Activated CD4-positive, alpha-beta memory T cell treated with anti-CD3 and anti-CD28 coated beads, Interleukin-2, amount 10 ng/mL, durations not matched to agents 7 days and 5 days (primary cell): ENCODE data around the gene SPINK14. TPM values are rescaled to one million over a fixed set of nuclear protein-coding genes. Genes with fewer than 3 reads are reported as not detected.

Experiments
- CTCF ChIA-PET: fragments of 350-600 bp; sonication (Branson Sonifier 250); formaldehyde crosslinking; loops from one replicate; lab custom pipeline; 2021; ENCODE audit warnings: antibody characterized with exemption, inconsistent platforms; lab: Charles Lee
- POLR2A ChIA-PET: fragments of 350-600 bp; sonication (Branson Sonifier 250); formaldehyde crosslinking; loops from one replicate; lab custom pipeline; 2021; ENCODE audit warnings: antibody characterized with exemption; lab: Charles Lee
- DNase-seq: peaks from one replicate; pipeline ENCODE4 v3.0.0-alpha.2; 2020
- H3K27ac Mint-ChIP-seq: one replicate; pipeline ENCODE4 v1.8.0; 2021; ENCODE audit warnings: mild to moderate bottlenecking, mixed read lengths
- H3K27me3 Mint-ChIP-seq: one replicate; pipeline ENCODE4 v1.8.0; 2021; ENCODE audit warnings: mixed read lengths
- H3K36me3 Mint-ChIP-seq: one replicate; pipeline ENCODE4 v1.8.0; 2021; ENCODE audit warnings: low read depth, mixed read lengths
- H3K4me1 Mint-ChIP-seq: one replicate; pipeline ENCODE4 v1.8.0; 2021; ENCODE audit warnings: mixed read lengths
- H3K4me3 Mint-ChIP-seq: one replicate; pipeline ENCODE4 v1.8.0; 2021; ENCODE audit warnings: mild to moderate bottlenecking, mixed read lengths
- H3K9me3 Mint-ChIP-seq: one replicate; pipeline ENCODE4 v1.8.0; 2021; ENCODE audit warnings: mixed read lengths
- total RNA-seq, 2 experiments: library from RNA; stranded (reverse); gene quantifications; one replicate each; pipeline ENCODE4 v1.2.3, GENCODE V29; 2021

Gene SPINK14
- total RNA-seq, 2 experiments from 2014 or later: not detected

DNA sequence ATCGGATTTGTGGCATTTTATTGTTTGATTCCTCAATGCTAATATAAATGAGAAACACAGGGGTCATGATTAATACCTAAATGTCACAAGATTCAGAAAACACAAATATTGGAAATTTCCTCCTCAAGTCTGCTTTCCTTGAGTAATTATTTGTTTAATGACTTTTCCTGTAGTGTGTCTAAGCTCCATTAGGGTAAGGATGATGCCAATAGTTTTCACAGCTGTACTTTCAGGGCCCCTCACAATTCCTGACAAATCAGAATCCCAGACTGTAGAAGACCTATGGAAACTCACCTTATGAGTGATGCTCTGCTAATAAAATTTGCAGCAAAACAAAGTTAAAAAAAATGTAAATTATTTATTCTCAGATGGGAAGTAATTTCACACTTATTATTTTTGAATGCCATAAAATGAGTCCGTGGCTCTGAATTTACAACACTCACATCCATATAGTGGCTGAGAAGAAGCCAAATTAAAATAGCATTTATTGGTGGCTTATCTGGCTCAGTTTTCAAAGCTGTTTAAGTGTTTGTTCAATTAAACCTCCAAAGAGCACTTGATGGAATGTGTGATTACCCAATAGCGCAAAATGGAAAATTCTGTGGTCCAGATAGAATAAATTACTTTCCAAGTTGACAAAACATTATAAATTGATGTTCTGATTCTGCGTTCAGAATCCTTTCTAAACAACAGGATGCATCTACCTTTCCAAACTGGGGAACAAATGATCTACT lies 1.6 kb upstream of the SPINK14 start:
- Mint-ChIP-seq H3K36me3 (no peaks in the 10 kb centered on the region), H3K27ac (no peak overlapping the region), H3K4me3 (no peak overlapping the region), H3K27me3 (peaks cover 5% of the 10 kb centered on the region), H3K4me1 (no peaks in the 10 kb centered on the region), H3K9me3 (no peaks in the 10 kb centered on the region)
- no peak for DNase-seq
- CTCF ChIA-PET: no interaction called here
- POLR2A ChIA-PET: no interaction called here

DNA sequence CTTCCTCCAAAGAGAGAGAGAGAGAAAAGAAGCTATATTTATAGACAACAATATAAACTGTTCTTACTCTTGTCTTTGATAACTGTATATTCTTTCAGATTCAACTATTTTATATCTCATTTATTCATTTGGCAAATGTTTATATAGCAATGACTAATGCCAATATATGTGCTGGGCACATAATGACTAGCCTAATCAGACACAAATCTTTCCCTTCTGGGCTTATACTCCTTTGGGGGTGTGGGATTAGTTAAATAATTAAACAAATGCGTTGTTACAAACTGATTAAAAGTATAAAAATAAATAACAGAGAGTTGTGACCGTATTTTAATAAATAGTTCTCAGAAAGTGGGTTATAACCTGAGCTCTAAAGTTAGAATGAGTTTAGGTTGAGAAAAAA lies 4.0 kb downstream of the SPINK14 start:
- Mint-ChIP-seq H3K27ac (no peak overlapping the region), H3K36me3 (no peaks in the 10 kb centered on the region), H3K4me1 (no peaks in the 10 kb centered on the region), H3K9me3 (no peaks in the 10 kb centered on the region), H3K27me3 (peaks cover 11% of the 10 kb centered on the region), H3K4me3 (no peak overlapping the region)
- CTCF ChIA-PET: no interaction called here
- DNase-seq: no peak
- POLR2A ChIA-PET: no interaction called here

- DNase-seq: no peak
- H3K27ac Mint-ChIP-seq: no peak overlapping the region
- no peaks in the 10 kb centered on the region for H3K9me3 Mint-ChIP-seq
- POLR2A ChIA-PET: no interaction called here
- CTCF ChIA-PET: no interaction called here
- H3K4me1 Mint-ChIP-seq: no peaks in the 10 kb centered on the region
- no peaks in the 10 kb centered on the region for H3K36me3 Mint-ChIP-seq
- no peak overlapping the region for H3K4me3 Mint-ChIP-seq
- peaks cover 14% of the 10 kb centered on the region for H3K27me3 Mint-ChIP-seq
These were observed 8.1 kb downstream of the SPINK14 start for GRCh38 chr5:148176480-148176879.

DNA sequence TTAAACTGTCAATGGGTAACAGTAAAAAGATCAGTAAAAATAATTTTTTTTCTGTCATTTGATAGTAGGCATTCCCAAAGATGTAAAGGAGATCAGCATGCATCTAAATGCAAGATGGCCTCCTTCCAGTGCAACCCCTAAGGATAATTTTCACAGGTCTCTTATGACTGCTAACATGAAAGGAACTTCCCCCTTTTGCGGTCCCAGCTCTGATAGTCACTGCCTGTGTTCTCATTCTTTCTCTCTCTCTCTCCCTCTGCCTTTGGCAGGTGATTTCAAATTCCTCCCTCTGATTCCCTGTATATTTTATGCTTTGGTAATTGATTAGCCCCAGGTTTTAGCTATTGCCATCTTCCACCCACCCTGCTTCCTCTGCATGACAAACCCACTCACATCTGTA lies 8.9 kb downstream of the SPINK14 start:
- ChIA-PET CTCF (no interaction called here), POLR2A (no interaction called here)
- H3K4me3 Mint-ChIP-seq: no peak overlapping the region
- peaks cover 14% of the 10 kb centered on the region for H3K27me3 Mint-ChIP-seq
- H3K4me1 Mint-ChIP-seq: no peaks in the 10 kb centered on the region
- H3K36me3 Mint-ChIP-seq: no peaks in the 10 kb centered on the region
- H3K9me3 Mint-ChIP-seq: no peaks in the 10 kb centered on the region
- DNase-seq: no peak
- no peak overlapping the region for H3K27ac Mint-ChIP-seq

DNA sequence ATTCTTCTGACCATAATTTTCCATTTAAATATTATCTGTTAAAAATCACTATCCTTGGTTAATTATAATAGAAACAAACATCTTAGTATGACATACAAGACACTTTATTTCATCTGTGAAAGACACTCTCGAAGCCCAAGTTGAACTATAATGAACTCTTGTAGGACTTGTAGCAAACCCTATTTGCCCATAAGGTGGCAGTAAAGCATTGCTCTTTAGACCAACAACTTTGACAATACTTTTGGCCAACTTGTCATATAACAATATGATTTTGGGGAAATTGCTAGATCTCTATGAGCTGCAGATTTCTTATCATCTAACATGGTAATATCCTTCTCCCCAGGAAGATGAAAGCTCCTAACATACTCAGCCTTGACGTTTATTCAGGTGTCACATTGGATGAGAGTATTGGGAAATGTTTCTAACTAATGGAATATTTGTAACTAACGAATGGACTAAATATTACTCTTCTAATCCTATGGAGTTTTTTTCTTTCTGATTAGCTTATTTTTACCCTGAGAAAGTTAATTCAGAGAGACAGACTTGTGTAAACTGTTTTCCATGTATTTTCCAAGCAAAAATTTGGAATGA lies 11.0 kb downstream of the SPINK14 start:
- Mint-ChIP-seq H3K27me3 (peaks cover 10% of the 10 kb centered on the region), H3K4me3 (no peak overlapping the region), H3K9me3 (no peaks in the 10 kb centered on the region), H3K36me3 (no peaks in the 10 kb centered on the region), H3K4me1 (no peaks in the 10 kb centered on the region), H3K27ac (no peak overlapping the region)
- ChIA-PET CTCF (interaction anchor here (1.5 to 3.1 kb wide), 3 partner anchors 193 to 552 kb away, joined by 4 to 22 read pairs (median 8); no protein-coding TSS in a partner anchor), POLR2A (no interaction called here)
- DNase-seq: no peak

- Mint-ChIP-seq H3K27me3 (peaks cover 6% of the 10 kb centered on the region), H3K9me3 (no peaks in the 10 kb centered on the region), H3K4me1 (peaks cover 9% of the 10 kb centered on the region), H3K27ac (no peak overlapping the region), H3K36me3 (no peaks in the 10 kb centered on the region), H3K4me3 (no peak overlapping the region)
- CTCF ChIA-PET: interaction anchor here (0.6 to 1.4 kb wide), 2 partner anchors 43 to 544 kb away, joined by 3 to 5 read pairs; no protein-coding TSS in a partner anchor
- DNase-seq: no peak
- POLR2A ChIA-PET: no interaction called here
These were observed 18.1 kb downstream of the SPINK14 start for GRCh38 chr5:148186248-148187003.

GRCh38 chr5:148191010-148191409 lies 22.7 kb downstream of the SPINK14 start:
- H3K27me3 Mint-ChIP-seq: peaks cover 6% of the 10 kb centered on the region
- DNase-seq: no peak
- no peaks in the 10 kb centered on the region for H3K36me3 Mint-ChIP-seq
- H3K4me3 Mint-ChIP-seq: no peak overlapping the region
- H3K27ac Mint-ChIP-seq: no peak overlapping the region
- CTCF ChIA-PET: no interaction called here
- H3K4me1 Mint-ChIP-seq: peaks cover 5% of the 10 kb centered on the region
- POLR2A ChIA-PET: no interaction called here
- no peaks in the 10 kb centered on the region for H3K9me3 Mint-ChIP-seq

DNA sequence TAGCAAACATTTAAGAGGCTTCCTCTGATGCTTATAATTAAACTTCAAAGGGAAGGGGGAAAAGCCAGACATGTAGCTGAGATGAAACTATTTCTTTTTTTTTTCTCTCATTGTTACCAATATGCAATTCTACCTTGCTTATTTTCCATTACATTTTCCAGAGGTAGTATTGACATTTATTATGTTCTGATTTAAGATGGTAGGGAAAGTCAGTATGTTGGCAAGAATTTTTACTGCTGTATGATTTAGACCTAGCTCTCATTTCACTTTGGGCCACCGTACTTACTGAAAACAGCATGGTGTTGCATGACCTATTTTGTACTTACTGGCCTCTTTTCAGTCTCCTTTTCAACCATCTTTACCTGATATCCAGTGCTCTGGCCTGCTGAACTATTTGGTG lies 24.9 kb downstream of the SPINK14 start:
- H3K4me1 Mint-ChIP-seq: no peaks in the 10 kb centered on the region
- CTCF ChIA-PET: no interaction called here
- H3K4me3 Mint-ChIP-seq: no peak overlapping the region

GRCh38 chr5:148201151-148201550 lies 32.8 kb downstream of the SPINK14 start:
- H3K4me3 Mint-ChIP-seq: no peak overlapping the region
- POLR2A ChIA-PET: no interaction called here
- H3K9me3 Mint-ChIP-seq: no peaks in the 10 kb centered on the region
- CTCF ChIA-PET: no interaction called here
- peaks cover 9% of the 10 kb centered on the region for H3K27me3 Mint-ChIP-seq
- H3K4me1 Mint-ChIP-seq: peaks cover 1% of the 10 kb centered on the region
- DNase-seq: no peak
- no peaks in the 10 kb centered on the region for H3K36me3 Mint-ChIP-seq
- no peak overlapping the region for H3K27ac Mint-ChIP-seq

More for the DNA sequence above, 24.9 kb downstream of the SPINK14 start:
- DNase-seq: no peak
- no peaks in the 10 kb centered on the region for H3K36me3 Mint-ChIP-seq
- peaks cover 2% of the 10 kb centered on the region for H3K27me3 Mint-ChIP-seq
- POLR2A ChIA-PET: no interaction called here
- no peak overlapping the region for H3K27ac Mint-ChIP-seq
- no peaks in the 10 kb centered on the region for H3K9me3 Mint-ChIP-seq

DNA sequence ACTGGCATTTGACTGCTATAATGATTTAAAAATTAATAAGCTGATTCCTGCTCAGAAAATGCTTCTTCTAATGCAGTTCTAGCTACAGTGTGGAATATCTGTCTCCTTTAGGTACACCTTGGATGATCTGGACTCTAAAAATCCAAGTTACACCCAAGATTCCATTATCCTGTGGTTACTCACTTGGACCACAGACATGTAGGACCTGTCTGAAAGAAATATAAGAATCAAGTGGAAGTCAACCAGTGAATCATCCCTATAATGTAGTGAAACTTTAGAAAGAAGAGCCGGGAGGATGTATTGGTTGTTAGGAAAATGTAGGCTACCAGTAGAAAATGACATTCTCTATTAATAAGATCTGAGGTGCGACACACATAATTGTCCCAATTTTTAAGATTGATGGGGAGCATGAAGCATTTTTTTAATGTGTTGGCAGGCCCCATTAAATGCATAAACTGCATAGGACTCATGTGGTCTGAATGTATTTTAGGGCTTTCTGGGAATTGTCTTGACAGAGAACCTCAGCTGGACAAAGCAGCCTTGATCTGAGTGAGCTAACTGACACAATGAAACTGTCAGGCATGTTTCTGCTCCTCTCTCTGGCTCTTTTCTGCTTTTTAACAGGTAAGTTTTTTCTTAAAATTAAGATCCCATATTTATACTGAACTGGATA lies 34.3 kb downstream of the SPINK14 start, which contains the start of gene SPINK6:
Gene SPINK6 (plus strand): TSS at position 512 of the 673 bp plus-strand sequence. CDS start 55 bp downstream, at position 567.
- H3K36me3 Mint-ChIP-seq: no peaks in the 10 kb centered on the region
- CTCF ChIA-PET: no interaction called here
- POLR2A ChIA-PET: no interaction called here
- no peak within 1 kb of the TSS for H3K4me3 Mint-ChIP-seq
- peaks cover 9% of the 10 kb centered on the region for H3K27me3 Mint-ChIP-seq
- H3K4me1 Mint-ChIP-seq: peaks cover 1% of the 10 kb centered on the region
- no peaks in the 10 kb centered on the region for H3K9me3 Mint-ChIP-seq
- H3K27ac Mint-ChIP-seq: no peak within 1 kb of the TSS
- no peak for DNase-seq

GRCh38 chr5:148205044-148205806 lies 36.9 kb downstream of the SPINK14 start:
- Mint-ChIP-seq H3K27me3 (peaks cover 1% of the 10 kb centered on the region), H3K4me1 (peaks cover 1% of the 10 kb centered on the region), H3K4me3 (no peak overlapping the region), H3K36me3 (no peaks in the 10 kb centered on the region), H3K27ac (no peak overlapping the region), H3K9me3 (no peaks in the 10 kb centered on the region)
- DNase-seq: no peak
- ChIA-PET CTCF (no interaction called here), POLR2A (no interaction called here)

- peaks cover 1% of the 10 kb centered on the region for H3K4me1 Mint-ChIP-seq
- no peak for DNase-seq
- H3K4me3 Mint-ChIP-seq: no peak overlapping the region
- no peaks in the 10 kb centered on the region for H3K9me3 Mint-ChIP-seq
- no peak overlapping the region for H3K27ac Mint-ChIP-seq
- POLR2A ChIA-PET: no interaction called here
- CTCF ChIA-PET: no interaction called here
- H3K27me3 Mint-ChIP-seq: peaks cover 1% of the 10 kb centered on the region
- no peaks in the 10 kb centered on the region for H3K36me3 Mint-ChIP-seq
These were observed 37.5 kb downstream of the SPINK14 start for GRCh38 chr5:148205865-148206264.
